HUDEP-2 (cell line): ENCODE results near the gene CDK18.

Source experiments
- DNase-seq, 76 experiments: peaks; one replicate each; lab custom pipeline; 2025; ENCODE audit not compliant: unreplicated experiment in 76 of 76; lab: John Stamatoyannopoulos, UW

Gene CDK18

GRCh38 chr1:205582046-205582445 lies 77.6 kb downstream of the CDK18 start:
- no peak for DNase-seq
